ENCODE results near the gene MCRIP2.

The MCRIP2 gene

DNA sequence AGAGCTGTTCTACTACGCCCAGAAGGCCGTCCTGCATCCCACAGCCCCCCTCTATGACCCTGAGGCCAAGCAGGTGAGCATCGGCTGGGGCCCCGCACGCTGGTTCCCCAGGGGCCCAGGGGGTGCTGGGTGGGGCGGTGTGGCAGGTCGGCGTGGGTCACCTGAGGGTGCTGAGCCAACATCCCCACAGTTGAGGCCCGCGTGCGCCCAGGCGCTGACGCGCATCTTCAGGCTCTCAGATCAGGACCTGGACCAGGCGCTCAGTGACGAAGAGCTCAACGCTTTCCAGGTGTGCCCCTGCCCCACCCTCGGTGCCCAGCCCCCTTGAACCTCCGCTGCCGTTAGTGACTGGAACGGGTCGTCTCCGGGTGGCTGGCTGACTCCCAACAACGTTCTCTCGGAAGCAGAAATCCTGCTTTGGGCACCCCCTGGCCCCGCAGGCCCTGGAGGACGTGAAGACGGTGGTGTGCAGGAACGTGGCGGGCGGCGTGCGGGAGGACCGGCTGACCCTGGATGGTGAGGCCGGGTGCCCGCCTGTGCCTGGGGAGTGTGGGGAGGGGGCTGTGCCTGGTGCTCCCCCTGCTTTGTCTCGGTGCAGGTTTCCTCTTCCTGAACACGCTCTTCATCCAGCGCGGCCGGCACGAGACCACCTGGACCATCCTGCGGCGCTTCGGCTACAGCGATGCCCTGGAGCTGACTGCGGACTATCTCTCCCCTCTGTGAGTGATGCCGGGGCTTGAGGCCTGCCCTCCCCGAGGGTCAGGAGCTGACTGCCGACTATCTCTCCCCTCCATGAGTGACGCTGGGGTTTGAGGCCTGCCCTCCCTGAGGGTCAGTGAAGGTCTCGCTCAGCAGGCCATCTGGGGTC lies 29.1 kb downstream of the MCRIP2 start:
- Histone ChIP-seq H3K9me3 (ENCODE audit: control insufficient read depth, insufficient read depth, low read length) (no peaks in the 10 kb centered on the region), H3K27me3 (ENCODE audit: control insufficient read depth, insufficient read depth, low read length) (no peaks in the 10 kb centered on the region), H3K4me1 (ENCODE audit: control insufficient read depth, insufficient read depth, low read length) (no peaks in the 10 kb centered on the region), H3K4me3 (ENCODE audit: low read depth, low read length) (no peak overlapping the region), H3K36me3 (ENCODE audit: control insufficient read depth, insufficient read depth, low read length) (peaks cover 59% of the 10 kb centered on the region), H3K9ac (ENCODE audit: low read depth, low read length) (no peak overlapping the region)

DNA sequence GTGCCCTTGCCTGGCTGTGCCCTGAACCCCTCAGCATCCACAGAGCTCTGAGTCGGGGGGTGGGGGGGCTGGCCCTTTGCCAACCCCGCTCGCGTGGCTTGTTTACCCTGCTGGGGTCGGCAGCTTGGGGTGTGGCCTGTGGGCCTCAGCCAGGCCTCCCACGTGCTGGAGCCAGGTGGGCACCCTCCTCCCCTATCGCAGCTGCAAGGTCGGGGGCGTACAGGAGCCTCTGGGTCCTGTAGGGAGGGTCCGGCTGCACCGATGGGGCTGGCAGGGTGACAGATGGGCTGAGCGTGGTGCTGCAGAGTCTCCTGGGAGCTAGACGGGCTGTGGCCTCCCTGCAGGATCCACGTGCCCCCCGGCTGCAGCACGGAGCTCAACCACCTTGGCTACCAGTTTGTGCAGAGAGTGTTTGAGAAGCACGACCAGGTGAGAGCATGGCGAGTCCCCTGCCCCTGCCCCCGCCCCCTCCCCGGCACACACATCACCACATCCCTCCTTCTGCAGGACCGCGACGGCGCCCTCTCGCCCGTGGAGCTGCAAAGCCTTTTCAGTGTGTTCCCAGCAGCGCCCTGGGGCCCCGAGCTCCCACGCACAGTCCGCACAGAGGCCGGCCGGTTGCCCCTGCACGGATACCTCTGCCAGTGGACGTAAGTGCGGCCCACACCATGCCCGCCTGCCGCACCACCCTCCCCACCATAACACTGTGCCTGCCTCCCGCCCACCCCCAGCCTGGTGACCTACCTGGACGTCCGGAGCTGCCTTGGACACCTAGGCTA lies 29.9 kb downstream of the MCRIP2 start:
- no peaks in the 10 kb centered on the region for H3K27me3 ChIP-seq (ENCODE audit: control insufficient read depth, insufficient read depth, low read length)
- no peaks in the 10 kb centered on the region for H3K9me3 ChIP-seq (ENCODE audit: control insufficient read depth, insufficient read depth, low read length)
- H3K4me1 ChIP-seq (ENCODE audit: control insufficient read depth, insufficient read depth, low read length), result no peaks in the 10 kb centered on the region
- H3K4me3 ChIP-seq (ENCODE audit: low read depth, low read length), result no peak overlapping the region
- H3K9ac ChIP-seq (ENCODE audit: low read depth, low read length), result no peak overlapping the region
- peaks cover 59% of the 10 kb centered on the region for H3K36me3 ChIP-seq (ENCODE audit: control insufficient read depth, insufficient read depth, low read length)

DNA sequence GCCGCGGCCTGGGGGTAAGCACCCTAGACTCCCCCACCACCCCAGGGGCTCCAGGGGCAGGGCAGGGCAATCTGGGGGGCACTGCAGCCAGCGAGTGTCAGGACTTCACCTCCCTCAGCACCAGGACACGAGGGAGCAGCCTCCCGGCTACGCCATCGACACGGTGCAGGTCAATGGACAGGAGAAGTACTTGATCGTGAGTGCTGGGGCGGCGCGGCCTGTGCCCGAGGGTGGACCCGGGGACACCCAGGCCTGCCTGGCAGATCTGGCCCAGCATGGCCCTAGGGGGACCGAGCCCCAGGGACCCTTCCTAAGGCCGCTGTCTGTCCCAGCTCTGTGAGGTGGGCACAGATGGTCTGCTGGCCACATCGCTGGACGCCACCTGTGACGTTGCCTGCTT lies 30.7 kb downstream of the MCRIP2 start:
- no peak overlapping the region for H3K4me3 ChIP-seq (ENCODE audit: low read depth, low read length)
- H3K27me3 ChIP-seq (ENCODE audit: control insufficient read depth, insufficient read depth, low read length), result no peaks in the 10 kb centered on the region
- no peaks in the 10 kb centered on the region for H3K9me3 ChIP-seq (ENCODE audit: control insufficient read depth, insufficient read depth, low read length)
- H3K36me3 ChIP-seq (ENCODE audit: control insufficient read depth, insufficient read depth, low read length), result peaks cover 55% of the 10 kb centered on the region
- H3K4me1 ChIP-seq (ENCODE audit: control insufficient read depth, insufficient read depth, low read length), result no peaks in the 10 kb centered on the region
- H3K9ac ChIP-seq (ENCODE audit: low read depth, low read length), result no peak overlapping the region

DNA sequence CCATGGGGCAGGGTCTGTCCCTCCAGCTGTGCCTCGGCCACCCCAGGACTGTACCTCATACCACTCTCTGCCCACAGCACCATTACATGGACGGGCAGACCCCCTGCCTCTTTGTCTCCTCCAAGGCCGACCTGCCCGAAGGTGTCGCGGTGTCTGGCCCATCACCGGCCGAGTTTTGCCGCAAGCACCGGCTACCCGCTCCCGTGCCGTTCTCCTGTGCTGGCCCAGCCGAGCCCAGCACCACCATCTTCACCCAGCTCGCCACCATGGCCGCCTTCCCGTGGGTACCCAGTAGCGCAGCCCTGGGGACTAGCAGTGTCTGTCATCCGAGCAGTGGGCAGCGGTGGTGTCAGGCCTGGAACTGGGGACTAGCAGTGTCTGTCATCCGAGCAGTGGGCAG lies 31.2 kb downstream of the MCRIP2 start:
- no peak overlapping the region for H3K9ac ChIP-seq (ENCODE audit: low read depth, low read length)
- no peak overlapping the region for H3K4me3 ChIP-seq (ENCODE audit: low read depth, low read length)
- H3K36me3 ChIP-seq (ENCODE audit: control insufficient read depth, insufficient read depth, low read length), result peaks cover 55% of the 10 kb centered on the region
- H3K4me1 ChIP-seq (ENCODE audit: control insufficient read depth, insufficient read depth, low read length), result no peaks in the 10 kb centered on the region
- no peaks in the 10 kb centered on the region for H3K9me3 ChIP-seq (ENCODE audit: control insufficient read depth, insufficient read depth, low read length)
- H3K27me3 ChIP-seq (ENCODE audit: control insufficient read depth, insufficient read depth, low read length), result no peaks in the 10 kb centered on the region

DNA sequence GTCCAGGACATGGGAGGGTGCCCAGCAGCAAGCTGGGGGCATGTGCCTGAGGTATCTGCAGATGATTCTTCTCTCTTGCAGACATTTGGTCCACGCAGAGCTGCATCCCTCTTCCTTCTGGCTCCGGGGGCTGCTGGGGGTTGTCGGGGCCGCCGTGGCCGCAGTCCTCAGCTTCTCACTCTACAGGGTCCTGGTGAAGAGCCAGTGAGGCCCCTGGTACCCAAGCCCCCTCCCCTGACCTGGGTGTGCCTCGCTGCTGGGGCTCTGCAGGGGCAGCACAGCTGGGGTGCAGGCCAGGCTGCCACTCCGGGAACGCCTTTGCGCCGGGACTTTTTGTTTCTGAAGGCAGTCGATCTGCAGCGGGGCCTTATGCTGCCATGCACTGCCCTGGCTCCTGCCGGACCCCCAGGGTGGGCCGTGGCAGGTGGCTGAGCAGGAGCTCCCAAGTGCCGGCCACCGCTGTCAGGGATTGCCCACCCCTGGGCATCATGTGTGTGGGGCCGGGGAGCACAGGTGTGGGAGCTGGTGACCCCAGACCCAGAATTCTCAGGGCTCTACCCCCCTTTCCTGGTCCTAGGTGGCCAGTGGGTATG lies 31.9 kb downstream of the MCRIP2 start:
- no peaks in the 10 kb centered on the region for H3K27me3 ChIP-seq (ENCODE audit: control insufficient read depth, insufficient read depth, low read length)
- no peaks in the 10 kb centered on the region for H3K4me1 ChIP-seq (ENCODE audit: control insufficient read depth, insufficient read depth, low read length)
- H3K9me3 ChIP-seq (ENCODE audit: control insufficient read depth, insufficient read depth, low read length), result no peaks in the 10 kb centered on the region
- no peak overlapping the region for H3K9ac ChIP-seq (ENCODE audit: low read depth, low read length)
- H3K36me3 ChIP-seq (ENCODE audit: control insufficient read depth, insufficient read depth, low read length), result peaks cover 55% of the 10 kb centered on the region
- H3K4me3 ChIP-seq (ENCODE audit: low read depth, low read length), result no peak overlapping the region

DNA sequence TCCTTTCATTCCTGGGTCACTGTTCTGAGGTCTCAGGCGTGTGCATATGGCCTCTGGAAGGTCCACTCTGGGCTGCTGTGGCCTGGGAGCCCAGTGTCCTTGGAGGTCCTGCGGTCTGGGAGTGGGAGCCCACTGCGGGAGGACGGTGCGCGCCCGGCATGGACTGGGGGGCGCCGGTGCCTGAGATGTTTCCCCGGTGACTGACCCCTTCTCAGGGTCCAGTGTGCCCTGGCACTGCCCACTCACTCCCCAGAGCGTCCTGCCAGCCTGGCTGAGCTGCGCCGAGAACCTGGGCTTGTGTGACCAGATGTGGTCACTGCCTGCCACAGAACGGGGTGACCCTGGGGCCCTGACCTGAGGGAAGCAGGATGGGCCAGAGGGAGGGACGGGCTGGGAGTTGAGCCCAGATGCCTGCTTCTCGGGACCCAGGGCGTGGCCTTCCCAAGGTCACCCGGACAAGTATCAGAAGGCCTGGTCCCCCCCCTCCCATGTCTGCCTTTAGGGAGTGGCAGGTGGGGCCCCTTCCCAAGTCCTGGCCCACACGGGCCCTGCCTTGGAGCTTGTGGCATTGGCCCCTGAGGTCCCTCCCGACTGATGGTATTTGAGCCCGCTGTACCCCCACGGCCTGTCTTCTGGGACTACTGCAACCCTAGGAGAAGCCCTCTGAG lies 32.7 kb downstream of the MCRIP2 start:
- no peaks in the 10 kb centered on the region for H3K9me3 ChIP-seq (ENCODE audit: control insufficient read depth, insufficient read depth, low read length)
- no peaks in the 10 kb centered on the region for H3K4me1 ChIP-seq (ENCODE audit: control insufficient read depth, insufficient read depth, low read length)
- peak overlapping the region; percentile 65 for H3K4me3 ChIP-seq (ENCODE audit: low read depth, low read length)
- peaks cover 49% of the 10 kb centered on the region for H3K36me3 ChIP-seq (ENCODE audit: control insufficient read depth, insufficient read depth, low read length)
- H3K27me3 ChIP-seq (ENCODE audit: control insufficient read depth, insufficient read depth, low read length), result no peaks in the 10 kb centered on the region
- no peak overlapping the region for H3K9ac ChIP-seq (ENCODE audit: low read depth, low read length)

DNA sequence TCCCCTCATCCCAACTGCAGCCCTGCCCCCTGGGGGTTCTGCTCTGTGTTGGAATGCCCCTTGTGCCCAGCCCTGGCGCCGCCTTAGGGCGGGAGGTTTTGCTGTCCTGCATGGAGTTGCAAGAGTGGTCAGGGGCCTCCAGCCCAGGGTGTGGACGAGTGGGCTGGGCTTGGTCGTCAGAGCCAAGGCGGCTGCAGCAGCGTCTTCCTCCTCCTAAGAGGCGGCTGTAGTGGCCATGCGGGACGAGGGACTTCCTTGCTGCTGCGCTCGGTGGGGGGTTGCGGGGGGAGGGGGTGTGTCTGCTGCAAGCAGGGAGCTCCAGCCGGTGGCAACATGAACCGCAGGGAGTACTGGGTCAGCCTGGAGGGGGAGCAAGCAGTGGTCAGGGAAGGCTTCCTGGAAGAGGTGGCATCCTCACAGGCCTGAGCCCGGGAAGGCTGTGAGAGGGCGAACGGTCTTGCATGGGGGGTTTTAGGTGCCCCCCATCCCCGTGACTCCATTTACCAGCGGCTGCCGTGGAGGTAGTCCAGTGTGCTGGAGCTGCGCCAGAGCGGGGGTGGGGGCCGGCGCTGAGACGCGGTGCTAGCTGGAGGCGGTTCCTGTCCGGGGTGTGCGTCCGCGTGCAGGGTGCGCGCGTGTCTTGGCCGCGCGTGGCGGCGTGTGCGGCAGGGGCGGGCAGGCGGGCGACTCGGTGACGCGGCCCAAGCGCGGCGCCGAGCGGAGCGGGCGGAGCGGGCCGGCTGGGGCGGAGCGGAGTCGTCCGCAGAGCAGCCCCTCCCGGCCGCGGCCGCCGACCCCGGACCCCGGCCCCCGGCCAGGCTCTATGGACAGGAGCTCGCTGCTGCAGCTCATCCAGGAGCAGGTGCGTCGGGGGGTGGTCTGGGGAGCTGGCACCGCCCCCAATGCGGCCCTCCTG lies 33.6 kb downstream of the MCRIP2 start, which contains the start of gene RHBDL1:
Gene RHBDL1 (plus strand): TSS at position 704 of the 916 bp plus-strand sequence. CDS start 120 bp downstream, at position 824.
- Histone ChIP-seq H3K4me3 (ENCODE audit: low read depth, low read length) (peak within 1 kb of the TSS; percentile 65), H3K9ac (ENCODE audit: low read depth, low read length) (peak within 1 kb of the TSS; percentile 47), H3K9me3 (ENCODE audit: control insufficient read depth, insufficient read depth, low read length) (no peaks in the 10 kb centered on the region), H3K36me3 (ENCODE audit: control insufficient read depth, insufficient read depth, low read length) (peaks cover 41% of the 10 kb centered on the region), H3K4me1 (ENCODE audit: control insufficient read depth, insufficient read depth, low read length) (no peaks in the 10 kb centered on the region), H3K27me3 (ENCODE audit: control insufficient read depth, insufficient read depth, low read length) (no peaks in the 10 kb centered on the region)

DNA sequence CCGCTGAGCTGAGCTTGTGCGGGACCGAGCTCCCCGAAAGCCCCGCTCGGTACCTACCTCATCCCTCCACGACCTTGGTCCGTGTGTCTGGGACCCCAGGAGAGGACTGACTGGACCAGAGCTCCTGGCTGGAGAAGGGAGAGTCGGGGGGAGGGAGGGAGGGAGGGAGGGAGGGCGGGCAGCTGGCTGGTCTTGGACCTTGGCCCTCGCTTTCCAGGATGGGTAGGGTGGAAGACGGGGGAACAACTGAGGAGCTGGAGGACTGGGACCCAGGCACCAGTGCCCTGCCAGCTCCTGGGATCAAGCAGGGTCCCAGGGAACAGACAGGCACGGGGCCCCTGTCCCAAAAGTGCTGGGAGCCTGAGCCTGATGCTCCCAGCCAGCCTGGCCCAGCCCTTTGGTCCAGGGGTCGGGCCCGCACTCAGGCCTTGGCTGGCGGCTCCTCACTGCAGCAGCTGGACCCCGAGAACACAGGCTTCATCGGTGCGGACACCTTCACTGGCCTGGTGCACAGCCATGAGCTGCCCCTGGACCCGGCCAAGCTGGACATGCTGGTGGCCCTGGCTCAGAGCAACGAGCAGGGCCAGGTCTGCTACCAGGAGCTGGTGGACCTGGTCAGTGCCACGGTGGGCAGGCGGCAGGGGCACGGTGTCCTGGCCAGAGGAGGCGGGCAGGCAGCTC lies 34.4 kb downstream of the MCRIP2 start:
- no peaks in the 10 kb centered on the region for H3K9me3 ChIP-seq (ENCODE audit: control insufficient read depth, insufficient read depth, low read length)
- no peaks in the 10 kb centered on the region for H3K27me3 ChIP-seq (ENCODE audit: control insufficient read depth, insufficient read depth, low read length)
- H3K9ac ChIP-seq (ENCODE audit: low read depth, low read length), result no peak overlapping the region
- H3K4me1 ChIP-seq (ENCODE audit: control insufficient read depth, insufficient read depth, low read length), result no peaks in the 10 kb centered on the region
- peaks cover 33% of the 10 kb centered on the region for H3K36me3 ChIP-seq (ENCODE audit: control insufficient read depth, insufficient read depth, low read length)
- peak overlapping the region; percentile 65 for H3K4me3 ChIP-seq (ENCODE audit: low read depth, low read length)

DNA sequence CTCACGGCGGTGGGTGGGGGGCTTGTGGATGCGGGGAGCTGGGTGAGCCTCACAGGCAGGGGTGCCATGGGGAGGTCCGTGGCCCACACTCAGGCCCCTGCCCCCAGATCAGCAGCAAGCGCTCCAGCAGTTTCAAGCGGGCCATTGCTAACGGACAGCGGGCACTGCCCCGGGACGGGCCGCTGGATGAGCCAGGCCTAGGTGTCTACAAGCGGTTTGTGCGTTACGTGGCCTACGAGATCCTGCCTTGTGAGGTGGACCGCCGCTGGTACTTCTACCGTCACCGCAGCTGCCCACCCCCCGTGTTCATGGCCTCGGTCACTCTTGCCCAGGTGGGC lies 34.9 kb downstream of the MCRIP2 start:
- no peaks in the 10 kb centered on the region for H3K4me1 ChIP-seq (ENCODE audit: control insufficient read depth, insufficient read depth, low read length)
- peak overlapping the region; percentile 24 for H3K4me3 ChIP-seq (ENCODE audit: low read depth, low read length)

DNA sequence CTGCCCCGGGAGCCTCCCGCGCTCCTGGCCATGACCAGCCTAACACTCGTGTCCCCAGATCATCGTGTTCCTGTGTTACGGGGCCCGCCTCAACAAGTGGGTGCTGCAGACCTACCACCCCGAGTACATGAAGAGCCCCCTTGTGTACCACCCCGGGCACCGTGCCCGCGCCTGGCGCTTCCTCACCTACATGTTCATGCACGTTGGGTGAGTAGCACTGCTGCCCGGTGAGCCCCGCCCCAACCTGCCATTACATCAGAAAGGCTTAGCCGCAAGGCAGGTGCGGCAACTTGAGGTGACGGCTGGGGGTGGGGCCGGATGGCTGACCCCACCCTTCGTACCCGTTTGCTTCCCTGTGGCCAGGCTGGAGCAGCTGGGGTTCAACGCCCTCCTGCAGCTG lies 35.3 kb downstream of the MCRIP2 start:
- Histone ChIP-seq H3K9me3 (ENCODE audit: control insufficient read depth, insufficient read depth, low read length) (no peaks in the 10 kb centered on the region), H3K27me3 (ENCODE audit: control insufficient read depth, insufficient read depth, low read length) (no peaks in the 10 kb centered on the region), H3K36me3 (ENCODE audit: control insufficient read depth, insufficient read depth, low read length) (peaks cover 31% of the 10 kb centered on the region), H3K9ac (ENCODE audit: low read depth, low read length) (no peak overlapping the region), H3K4me3 (ENCODE audit: low read depth, low read length) (peak overlapping the region; percentile 24), H3K4me1 (ENCODE audit: control insufficient read depth, insufficient read depth, low read length) (no peaks in the 10 kb centered on the region)

More for the DNA sequence above, 34.9 kb downstream of the MCRIP2 start:
- Histone ChIP-seq H3K36me3 (ENCODE audit: control insufficient read depth, insufficient read depth, low read length) (peaks cover 30% of the 10 kb centered on the region), H3K9me3 (ENCODE audit: control insufficient read depth, insufficient read depth, low read length) (no peaks in the 10 kb centered on the region), H3K27me3 (ENCODE audit: control insufficient read depth, insufficient read depth, low read length) (no peaks in the 10 kb centered on the region), H3K9ac (ENCODE audit: low read depth, low read length) (no peak overlapping the region)
